Uterus (tissue), 4 donors: Measurements from ENCODE around the gene CYFIP1. TPM values are rescaled to one million over a fixed set of nuclear protein-coding genes. Genes with fewer than 3 reads are reported as not detected.

Experiments
- DNase-seq, 2 donors: peaks; one replicate each; pipeline ENCODE4 v3.0.0-alpha.2; 2019 to 2020
- H3K27ac ChIP-seq, 2 donors: fragments of 200-600 bp; sonication (generic); 1 replicate in 1 of 2; 2 replicates in 1 of 2; pipeline ENCODE4 v1.5.1; 2016 to 2018
- H3K27me3 ChIP-seq, 2 donors: fragments of 200-600 bp; sonication (generic); one replicate each; pipeline ENCODE4 v1.5.1; 2018 to 2019; ENCODE audit warnings: control low read depth in 1 of 2
- H3K36me3 ChIP-seq, 2 donors: fragments of 200-600 bp; sonication (generic); one replicate each; pipeline ENCODE4 v1.5.1; 2019; ENCODE audit warnings: control low read depth in 1 of 2
- H3K4me1 ChIP-seq, 2 donors: fragments of 200-600 bp; sonication (generic); one replicate each; pipeline ENCODE4 v1.5.1; 2018 to 2019; ENCODE audit warnings: control low read depth in 1 of 2
- H3K4me3 ChIP-seq, 2 donors: fragments of 200-600 bp; sonication (generic); 1 replicate in 1 of 2; 2 replicates in 1 of 2; pipeline ENCODE4 v1.5.1; 2018 to 2019; ENCODE audit warnings: mild to moderate bottlenecking in 1 of 2
- H3K9me3 ChIP-seq, 2 donors: fragments of 200-600 bp; sonication (generic); one replicate each; pipeline ENCODE4 v1.5.1; 2019; ENCODE audit warnings: control low read depth in 1 of 2
- POLR2A ChIP-seq, 2 donors: fragments of 450-650 bp; IDR thresholded peaks; one replicate each; pipeline ENCODE4 v1.6.1; 2016; ENCODE audit warnings: antibody characterized with exemption in 2 of 2, mild to moderate bottlenecking in 1 of 2, moderate library complexity in 1 of 2
- intact Hi-C: fragments of 100-400 bp; cut with DNase I; formaldehyde crosslinking; loops from one replicate; pipeline ENCODE4 v1.15.1; 2023; ENCODE audit warnings: low total_unique reads
- total RNA-seq, 4 donors: library from RNA; depleted of rRNA in 3 of 4; stranded (reverse); fragments of >200 nt in 3 of 4; gene quantifications; one replicate each; pipeline versions ENCODE4 v1.1.0 to v1.2.4, GENCODE V29; 2014 to 2023
- TF ChIP-seq, protein P1 (sequence below), 4 experiments: fragments of 200-600 bp in 2 of 4; fragments of 450-650 bp in 2 of 4; sonication (generic) in 2 of 4; IDR thresholded peaks; one replicate each; pipeline ENCODE4 v1.5.1; 2016 to 2019; ENCODE audit warnings: antibody characterized with exemption in 4 of 4, mild to moderate bottlenecking in 2 of 4, moderate library complexity in 1 of 4
- donor health status: DM: yes; HTN: yes; CAD: no.

Gene CYFIP1
- total RNA-seq, 4 donors from 2014 or later: 61.5 to 145 (median 101) TPM

DNA sequence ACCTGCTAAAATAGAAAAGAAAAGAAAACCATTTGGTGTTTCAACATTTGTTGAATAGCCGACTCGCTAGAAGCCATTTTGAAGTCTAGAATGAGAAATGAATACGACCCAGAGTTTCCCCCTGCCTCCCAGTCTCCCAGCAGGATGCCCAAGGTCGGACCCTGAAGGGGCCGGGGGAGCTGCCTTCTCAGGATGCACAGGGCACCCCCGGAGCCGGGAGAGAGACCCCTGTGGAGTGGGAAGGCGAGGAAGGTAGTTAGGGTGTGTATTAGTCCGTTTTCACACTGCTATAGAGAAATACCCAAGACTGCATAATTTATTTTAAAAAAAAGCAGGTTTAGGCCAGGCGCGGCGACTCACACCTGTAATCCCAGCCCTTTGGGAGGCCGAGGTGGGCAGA, 97.0 kb downstream of the CYFIP1 start:
- no peaks in the 10 kb centered on the region for H3K36me3 ChIP-seq
- DNase-seq: no peak
- H3K9me3 ChIP-seq: no peaks in the 10 kb centered on the region
- no peak overlapping the region for H3K27ac ChIP-seq
- H3K4me1 ChIP-seq: no peaks in the 10 kb centered on the region
- no peaks in the 10 kb centered on the region for H3K27me3 ChIP-seq
- no peak for TF ChIP-seq POLR2A (IDR thresholded peaks at IDR 0.05)
- TF ChIP-seq, protein P1, sequence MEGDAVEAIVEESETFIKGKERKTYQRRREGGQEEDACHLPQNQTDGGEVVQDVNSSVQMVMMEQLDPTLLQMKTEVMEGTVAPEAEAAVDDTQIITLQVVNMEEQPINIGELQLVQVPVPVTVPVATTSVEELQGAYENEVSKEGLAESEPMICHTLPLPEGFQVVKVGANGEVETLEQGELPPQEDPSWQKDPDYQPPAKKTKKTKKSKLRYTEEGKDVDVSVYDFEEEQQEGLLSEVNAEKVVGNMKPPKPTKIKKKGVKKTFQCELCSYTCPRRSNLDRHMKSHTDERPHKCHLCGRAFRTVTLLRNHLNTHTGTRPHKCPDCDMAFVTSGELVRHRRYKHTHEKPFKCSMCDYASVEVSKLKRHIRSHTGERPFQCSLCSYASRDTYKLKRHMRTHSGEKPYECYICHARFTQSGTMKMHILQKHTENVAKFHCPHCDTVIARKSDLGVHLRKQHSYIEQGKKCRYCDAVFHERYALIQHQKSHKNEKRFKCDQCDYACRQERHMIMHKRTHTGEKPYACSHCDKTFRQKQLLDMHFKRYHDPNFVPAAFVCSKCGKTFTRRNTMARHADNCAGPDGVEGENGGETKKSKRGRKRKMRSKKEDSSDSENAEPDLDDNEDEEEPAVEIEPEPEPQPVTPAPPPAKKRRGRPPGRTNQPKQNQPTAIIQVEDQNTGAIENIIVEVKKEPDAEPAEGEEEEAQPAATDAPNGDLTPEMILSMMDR (IDR thresholded peaks at IDR 0.05): no peak
- H3K4me3 ChIP-seq: no peak overlapping the region
- intact Hi-C loops: no loop called here

DNA sequence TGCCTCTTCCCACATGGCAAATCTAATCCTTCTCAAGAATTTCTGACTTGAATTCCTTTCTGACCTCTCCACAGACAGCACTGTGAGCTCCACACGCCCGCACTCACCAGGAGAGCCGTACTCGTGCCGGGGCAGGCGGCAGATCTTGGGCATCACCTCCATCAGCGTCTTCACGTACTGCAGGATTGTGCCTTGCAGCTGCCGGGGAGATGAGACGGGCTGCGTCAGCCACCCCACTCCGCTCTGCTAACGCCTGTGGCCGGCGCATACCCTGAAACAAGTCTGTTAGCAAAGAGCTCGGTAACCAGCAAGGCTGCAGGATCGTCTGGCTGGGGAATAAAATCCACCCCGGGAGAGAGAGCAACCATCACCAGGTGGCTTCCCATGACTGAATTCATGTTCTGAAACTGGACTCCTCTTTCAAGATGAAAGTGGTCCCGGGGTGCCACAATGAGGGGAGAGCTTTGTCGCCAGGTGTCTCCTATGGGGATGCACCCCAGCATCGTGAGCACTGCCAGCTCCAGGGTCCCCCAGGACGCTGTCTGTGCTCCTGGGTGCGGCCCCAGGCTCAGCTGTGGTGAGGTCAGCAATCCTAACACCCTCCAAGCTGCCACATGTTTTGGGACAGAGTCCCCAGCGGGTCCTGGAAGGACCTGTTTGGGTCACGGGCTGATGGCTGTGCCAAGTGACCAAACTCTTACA, 98.3 kb downstream of the CYFIP1 start:
- intact Hi-C loops: no loop called here
- no peak for DNase-seq
- Histone ChIP-seq H3K4me1 (no peaks in the 10 kb centered on the region), H3K4me3 (no peak overlapping the region), H3K36me3 (no peaks in the 10 kb centered on the region), H3K27me3 (no peaks in the 10 kb centered on the region), H3K27ac (no peak overlapping the region), H3K9me3 (no peaks in the 10 kb centered on the region)
- TF ChIP-seq, protein P1 (IDR thresholded peaks at IDR 0.05): no peak
- no peak for TF ChIP-seq POLR2A (IDR thresholded peaks at IDR 0.05)

DNA sequence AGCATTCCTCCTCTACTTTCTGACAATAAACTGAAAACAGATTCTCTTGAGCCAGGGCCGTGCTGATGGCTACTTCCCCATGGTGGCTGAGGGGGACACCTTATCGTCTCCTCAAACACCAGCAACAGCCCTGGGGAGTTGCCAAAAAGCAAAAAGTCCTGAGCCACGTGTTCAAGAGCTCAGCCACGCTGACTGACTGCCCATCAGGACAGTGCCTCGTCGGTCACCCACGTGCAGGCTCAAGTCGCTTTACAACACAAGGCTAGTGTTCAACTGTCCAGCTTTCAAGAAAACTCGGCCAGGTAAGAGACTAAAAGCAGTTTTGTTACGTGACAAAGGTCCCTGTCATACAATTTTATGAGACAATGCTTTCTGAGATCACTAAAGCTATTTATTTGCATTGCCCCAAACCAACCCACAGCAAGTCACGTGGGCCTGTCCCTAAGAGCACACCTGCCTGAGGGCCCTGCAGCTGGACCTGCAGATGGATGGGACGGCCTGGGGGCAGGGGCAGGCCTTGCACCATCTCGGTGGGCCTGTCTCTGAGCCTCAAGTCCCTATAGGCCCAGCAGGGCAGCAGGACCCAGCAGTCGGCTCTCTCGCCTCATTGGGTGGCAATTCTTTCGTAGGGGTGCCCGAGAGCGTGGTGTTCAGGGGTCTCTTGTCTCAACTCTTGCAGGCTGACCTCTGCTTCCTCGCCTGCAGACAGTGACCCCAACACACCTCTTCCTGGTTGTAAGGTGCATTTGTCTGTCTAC, 99.0 kb downstream of the CYFIP1 start:
- Histone ChIP-seq H3K4me3 (no peak overlapping the region), H3K27ac (no peak overlapping the region), H3K27me3 (no peaks in the 10 kb centered on the region), H3K36me3 (no peaks in the 10 kb centered on the region), H3K4me1 (no peaks in the 10 kb centered on the region), H3K9me3 (no peaks in the 10 kb centered on the region)
- no peak for DNase-seq
- TF ChIP-seq POLR2A (IDR thresholded peaks at IDR 0.05): no peak
- TF ChIP-seq, protein P1 (IDR thresholded peaks at IDR 0.05): no peak
- intact Hi-C loops: no loop called here

DNA sequence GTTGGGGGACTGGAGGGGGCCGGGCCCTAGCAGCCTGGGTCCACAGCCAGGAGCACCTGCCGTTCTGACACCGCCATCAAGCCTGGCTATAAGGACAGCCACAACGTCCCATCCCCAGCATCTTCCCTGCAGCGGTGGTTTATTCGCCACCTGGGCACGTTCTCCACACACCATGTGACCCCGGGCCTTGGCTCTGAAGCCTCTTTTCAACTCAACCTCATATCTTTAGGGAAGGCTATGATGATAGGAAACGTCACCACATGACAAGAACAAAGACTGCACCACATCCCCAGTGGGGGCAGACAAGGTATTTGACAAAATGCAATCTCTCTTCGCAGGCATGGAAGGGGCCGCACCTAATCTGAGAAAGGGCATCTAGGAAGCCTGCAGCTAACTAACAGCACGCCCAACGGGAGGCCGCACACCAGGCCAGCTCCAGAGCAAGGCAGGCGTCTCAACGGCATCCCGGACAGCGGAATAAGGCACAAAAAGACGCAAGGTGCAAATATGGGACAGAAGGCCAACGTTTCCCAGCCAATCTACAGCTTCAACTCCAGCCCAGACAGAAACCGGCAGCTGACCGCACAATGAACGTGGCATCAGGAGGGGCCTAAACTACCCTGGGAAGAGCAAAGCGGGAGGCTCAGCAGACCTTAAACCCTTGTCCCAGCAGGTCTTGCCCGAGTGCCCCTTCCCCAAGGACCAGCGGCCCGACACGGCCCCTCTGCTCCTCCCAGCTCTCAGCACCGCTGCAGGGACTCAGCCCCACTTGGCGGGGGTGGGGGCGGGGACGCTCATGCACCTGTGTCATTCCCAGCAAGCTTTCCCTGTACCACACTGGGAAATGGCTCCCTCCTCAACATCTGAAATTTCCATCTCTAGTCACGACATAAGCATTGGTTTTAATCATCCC, 99.8 kb downstream of the CYFIP1 start:
- intact Hi-C loops: no loop called here
- H3K4me3 ChIP-seq: no peak overlapping the region
- TF ChIP-seq POLR2A (IDR thresholded peaks at IDR 0.05): no peak
- TF ChIP-seq, protein P1 (IDR thresholded peaks at IDR 0.05): no peak
- H3K9me3 ChIP-seq: no peaks in the 10 kb centered on the region
- H3K27ac ChIP-seq: no peak overlapping the region
- no peaks in the 10 kb centered on the region for H3K36me3 ChIP-seq
- no peak for DNase-seq
- no peaks in the 10 kb centered on the region for H3K4me1 ChIP-seq
- no peaks in the 10 kb centered on the region for H3K27me3 ChIP-seq
